Prostate gland (tissue), 2 donors: Measurements from ENCODE around the gene IL11.
A peak's percentile ranks its signal among the peaks of the same experiment; 100 is the strongest.

Experiments
- CTCF ChIP-seq, 4 experiments: fragments of 200-600 bp in 2 of 4; fragments of 450-650 bp in 2 of 4; sonication (generic) in 2 of 4; IDR thresholded peaks; 1 replicate in 3 of 4; 2 replicates in 1 of 4; pipeline ENCODE4 v1.5.1; 2016 to 2019; ENCODE audit warnings: antibody characterized with exemption in 4 of 4, mild to moderate bottlenecking in 2 of 4, moderate library complexity in 2 of 4
- POLR2A ChIP-seq: fragments of 450-650 bp; IDR thresholded peaks from one replicate; pipeline ENCODE4 v1.6.1; 2016; ENCODE audit warnings: antibody characterized with exemption, mild to moderate bottlenecking
- POLR2AphosphoS5 ChIP-seq: sonication (generic); formaldehyde crosslinking; IDR thresholded peaks from one replicate; pipeline ENCODE4 v1.6.1; 2017; ENCODE audit warnings: antibody characterized with exemption

- TF ChIP-seq POLR2A = peak; percentile 91
- peak in 3 of 4 experiments; percentile 14 to 90 (median 71) for TF ChIP-seq CTCF (IDR thresholded peaks at IDR 0.05)
- TF ChIP-seq POLR2AphosphoS5 = peak; percentile 93
These were observed 31.0 kb downstream of the IL11 start, which contains the start of gene KMT5C for GRCh38 chr19:55339105-55339888.
